HG03108 (cell line): Measurements from ENCODE around the gene OR13C5.
"Not testable (repeated sequence)": the region's sequence is repeated elsewhere in the genome, so short reads cannot be mapped to it uniquely, and the experiment has no call there.

Experiments used
- ATAC-seq: cut with Tn5 transposase; IDR thresholded peaks from one replicate; pipeline ENCODE4 v1.9.1; 2021; ENCODE audit warnings: moderate library complexity; ENCODE audit not compliant: unreplicated experiment

OR13C5 gene

DNA sequence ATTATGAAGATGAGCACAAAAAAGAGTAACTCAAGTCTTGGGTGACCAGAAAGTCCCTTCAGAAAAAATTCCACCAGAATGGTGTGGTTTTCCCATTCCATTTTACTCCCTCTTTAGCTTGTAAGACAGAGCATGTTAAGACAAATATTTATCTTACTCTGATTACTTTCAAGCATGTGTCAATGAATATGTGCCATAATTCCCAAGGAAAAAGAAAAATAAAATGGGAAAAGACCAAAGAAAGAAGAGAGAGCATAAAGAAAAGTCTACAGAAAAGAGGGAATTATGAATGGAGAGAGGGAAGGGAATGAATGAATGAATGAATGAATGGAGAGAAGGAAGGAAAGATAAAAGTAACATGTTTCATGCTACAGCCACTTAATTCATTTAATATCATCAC lies at the start of gene OR13C5:
Gene OR13C5, minus strand, starts transcription at position 101 of the 400 bp plus-strand sequence. Its CDS starts 0 bp downstream, at position 101.
- not testable (repeated sequence) for ATAC-seq

- ATAC-seq = no peak
These were observed 36.2 kb upstream of the OR13C5 start for GRCh38 chr9:104635456-104635855.

- ATAC-seq = no peak
These were observed 34.8 kb upstream of the OR13C5 start for GRCh38 chr9:104633976-104634520.

- ATAC-seq = not testable (repeated sequence)
These were observed 26.8 kb upstream of the OR13C5 start for GRCh38 chr9:104625964-104626363.

GRCh38 chr9:104618104-104618503 lies 18.9 kb upstream of the OR13C5 start, which contains the start of gene OR13C9:
Gene OR13C9 (minus strand): TSS chr9:104618204. CDS start chr9:104618204, 0 bp downstream.
- no peak for ATAC-seq

DNA sequence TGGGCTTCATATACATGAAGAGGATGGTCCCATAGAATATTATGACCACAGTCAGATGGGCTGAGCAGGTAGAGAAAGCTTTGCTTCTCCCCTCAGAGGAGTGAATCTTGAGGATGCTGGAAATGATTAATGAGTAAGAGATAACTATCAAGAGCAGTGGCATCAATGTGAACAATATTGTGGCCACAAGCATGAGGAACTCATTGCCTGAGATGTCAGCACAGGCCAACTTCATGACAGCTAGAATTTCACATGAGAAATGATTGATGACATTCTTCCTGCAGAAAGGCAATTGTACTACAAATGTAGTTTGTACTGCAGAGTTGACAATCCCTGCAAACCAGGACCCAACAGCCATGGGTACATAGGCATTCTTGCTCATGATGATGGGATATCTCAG lies 18.2 kb upstream of the OR13C5 start:
- no peak for ATAC-seq

- no peak for ATAC-seq
These were observed 12.0 kb upstream of the OR13C5 start for GRCh38 chr9:104611213-104611612.

DNA sequence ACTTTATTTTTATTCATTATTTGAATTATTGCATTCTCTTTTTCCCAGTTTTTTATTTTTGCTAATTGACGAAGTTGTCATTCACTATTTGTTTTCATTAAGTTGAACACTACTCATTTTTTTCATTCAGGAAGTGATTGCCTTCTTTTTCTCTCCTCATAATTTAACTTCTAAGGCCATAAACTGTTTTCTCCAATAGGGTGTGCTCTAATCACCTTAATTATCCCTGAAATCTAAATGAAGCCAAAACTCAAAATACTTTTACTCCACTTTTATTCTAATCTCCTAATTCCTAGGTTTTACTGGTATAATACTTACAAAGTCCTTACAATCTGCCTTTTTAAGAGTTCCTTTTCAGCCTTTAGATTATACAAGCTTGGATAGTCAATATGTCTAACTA lies 9.1 kb upstream of the OR13C5 start:
- no peak for ATAC-seq

- no peak for ATAC-seq
These were observed 6.9 kb upstream of the OR13C5 start for GRCh38 chr9:104606152-104606551.

DNA sequence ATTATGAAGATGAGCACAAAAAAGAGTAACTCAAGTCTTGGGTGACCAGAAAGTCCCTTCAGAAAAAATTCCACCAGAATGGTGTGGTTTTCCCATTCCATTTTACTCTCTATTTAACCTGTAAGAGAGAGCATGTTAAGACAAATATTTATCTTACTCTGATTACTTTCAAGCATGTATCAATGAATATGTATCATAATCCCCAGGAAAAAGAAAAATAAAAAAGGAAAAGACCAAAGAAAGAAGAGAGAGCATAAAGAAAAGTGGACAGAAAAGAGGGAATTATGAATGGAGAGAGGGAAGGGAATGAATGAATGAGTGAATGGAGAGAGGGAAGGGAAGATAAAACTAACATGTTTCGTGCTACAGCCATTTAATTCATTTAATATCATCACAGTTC lies 6.3 kb upstream of the OR13C5 start, which contains the start of gene OR13C2:
Gene OR13C2, minus strand, starts transcription at position 101 of the 400 bp plus-strand sequence. Its CDS starts 0 bp downstream, at position 101.
- not testable (repeated sequence) for ATAC-seq

GRCh38 chr9:104604801-104605200 lies 5.6 kb upstream of the OR13C5 start:
- no peak for ATAC-seq

DNA sequence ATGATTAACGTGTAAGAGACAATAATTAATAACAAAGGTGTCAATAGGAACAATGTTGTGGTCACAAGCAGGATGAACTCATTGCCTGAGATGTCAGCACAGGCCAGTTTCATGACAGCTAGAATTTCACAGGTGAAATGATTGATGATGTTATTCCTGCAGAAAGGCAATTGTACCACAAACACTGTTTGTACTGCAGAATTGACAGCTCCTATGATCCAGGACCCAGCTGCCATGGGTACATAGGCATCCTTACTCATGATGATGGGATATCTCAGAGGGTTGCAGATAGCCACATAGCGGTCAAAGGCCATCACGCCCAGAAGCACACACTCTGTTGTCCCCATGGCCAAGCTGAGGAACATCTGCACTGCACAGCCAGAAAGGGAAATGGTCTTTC lies 464 bp downstream of the OR13C5 start:
- ATAC-seq = not testable (repeated sequence)

DNA sequence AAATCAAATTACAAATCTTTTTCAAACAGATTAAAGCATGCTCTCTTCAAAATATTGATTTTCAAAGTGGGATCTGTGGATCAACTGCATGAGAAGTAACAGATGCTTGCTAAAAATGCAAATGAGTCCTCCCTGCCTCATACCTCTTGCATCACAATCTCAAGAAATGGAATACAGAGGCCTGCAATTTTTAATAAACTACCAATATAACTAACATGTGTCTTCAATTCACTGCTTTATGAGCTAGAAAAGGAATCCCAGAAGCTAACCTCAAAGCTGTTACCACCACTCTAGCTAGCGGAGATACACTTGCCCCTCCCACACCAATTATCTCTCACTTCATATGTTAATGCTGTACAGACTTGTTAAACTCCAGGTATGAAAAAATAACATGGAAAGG lies 9.6 kb downstream of the OR13C5 start:
- ATAC-seq = no peak

DNA sequence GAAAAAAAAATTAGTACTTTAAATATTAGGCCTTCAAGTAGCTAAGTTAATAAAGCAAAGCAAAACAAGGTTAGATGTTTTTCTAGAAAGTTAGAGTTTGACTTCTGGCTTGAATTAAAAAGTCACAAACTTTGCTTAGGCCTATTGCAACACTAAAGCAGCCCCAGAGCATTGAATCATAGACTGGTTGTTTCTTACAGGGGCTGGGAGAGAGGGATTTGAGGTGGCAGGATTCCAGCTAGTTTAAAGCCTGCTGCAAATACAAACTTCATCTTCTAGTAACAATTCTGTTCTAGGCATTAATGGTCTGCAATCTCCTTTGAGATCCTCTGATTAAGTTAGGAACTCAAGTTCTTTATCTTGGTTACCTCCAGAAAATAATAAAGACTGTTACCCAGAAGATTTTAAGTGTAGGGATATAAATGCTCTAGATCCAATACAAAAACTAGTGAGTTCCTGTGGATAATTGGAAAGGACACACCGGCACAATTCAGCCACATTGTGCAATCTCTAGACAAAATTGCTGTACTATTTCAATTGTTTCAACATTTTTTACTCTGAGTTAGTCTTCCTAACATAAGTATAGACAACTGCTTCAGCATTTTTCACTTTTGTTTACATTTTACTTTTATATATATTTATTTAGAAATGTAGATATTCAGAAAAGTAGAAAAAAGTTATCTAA lies 12.6 kb downstream of the OR13C5 start:
- ATAC-seq = no peak

DNA sequence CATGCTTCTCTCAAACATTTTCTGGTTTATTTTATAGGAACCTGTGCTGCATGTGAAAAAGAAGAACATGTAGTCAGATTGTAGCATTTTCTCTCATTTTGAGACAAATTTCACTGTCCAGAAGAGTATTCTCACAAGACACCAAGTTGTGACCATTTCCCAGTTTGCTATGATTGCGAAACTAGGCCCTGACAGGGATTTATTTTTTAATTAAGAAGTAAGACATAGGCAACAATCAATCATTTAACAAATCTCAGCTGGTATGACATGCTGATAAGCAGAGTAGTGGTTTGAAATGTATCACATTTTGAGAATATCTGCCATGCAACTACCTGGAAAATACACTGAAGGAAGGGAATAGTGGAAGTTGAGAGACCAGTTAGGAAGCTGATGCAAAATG lies 18.7 kb downstream of the OR13C5 start:
- ATAC-seq = no peak

DNA sequence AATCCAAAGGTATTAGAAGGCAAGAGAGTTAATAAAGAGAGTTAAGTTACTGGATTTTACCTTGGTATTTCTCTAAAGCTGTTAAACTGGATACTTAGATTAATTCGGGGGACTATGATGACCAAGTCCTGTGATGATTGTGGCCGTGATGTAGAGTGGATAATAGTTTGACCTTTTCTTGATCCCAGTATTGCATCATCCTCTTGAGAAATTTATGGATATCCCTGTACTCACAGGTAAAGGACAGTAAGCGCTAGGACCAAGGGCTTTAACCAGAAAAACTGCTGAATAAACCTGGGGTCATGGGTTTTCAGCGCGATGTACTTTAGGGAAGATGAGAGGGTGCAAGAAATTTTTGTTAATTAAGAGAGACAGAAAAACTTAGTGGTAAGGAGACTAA lies 21.9 kb downstream of the OR13C5 start:
- no peak for ATAC-seq

DNA sequence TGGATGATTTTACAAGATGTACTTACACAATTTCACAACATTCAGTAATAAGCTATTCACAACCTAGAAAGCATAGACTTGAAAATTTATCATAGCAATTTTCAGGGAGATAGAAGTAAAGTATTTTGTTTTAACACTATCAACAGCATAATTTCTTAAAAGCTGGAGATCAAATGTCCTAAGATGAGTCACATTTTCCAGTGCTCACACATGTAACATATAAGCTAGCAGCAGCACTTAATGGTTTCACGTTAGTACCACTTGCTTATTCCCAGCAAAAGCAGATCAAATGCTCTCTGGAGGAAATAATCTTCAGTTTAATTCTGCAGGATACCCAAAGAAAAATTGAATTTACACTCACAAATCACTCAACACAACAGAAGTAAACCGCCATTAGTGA lies 23.8 kb downstream of the OR13C5 start:
- no peak for ATAC-seq

DNA sequence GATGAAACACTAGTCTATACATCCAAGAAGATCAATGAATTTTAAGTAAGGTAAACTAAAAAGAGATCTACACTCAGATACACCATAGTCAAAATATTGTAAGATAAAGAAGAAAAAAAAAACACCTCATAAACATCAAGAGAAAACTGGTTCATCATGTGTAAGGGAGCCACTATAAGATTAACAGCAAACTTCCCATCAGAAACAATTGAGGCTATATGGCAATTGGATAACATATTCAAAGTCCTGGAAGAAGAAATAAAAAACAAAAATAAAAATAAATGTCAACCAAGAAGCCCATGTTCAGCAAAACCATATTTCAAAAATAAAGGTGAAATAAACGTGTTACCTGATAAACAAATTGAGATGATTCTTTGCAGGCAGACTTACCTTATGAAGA lies 26.6 kb downstream of the OR13C5 start:
- ATAC-seq = no peak

DNA sequence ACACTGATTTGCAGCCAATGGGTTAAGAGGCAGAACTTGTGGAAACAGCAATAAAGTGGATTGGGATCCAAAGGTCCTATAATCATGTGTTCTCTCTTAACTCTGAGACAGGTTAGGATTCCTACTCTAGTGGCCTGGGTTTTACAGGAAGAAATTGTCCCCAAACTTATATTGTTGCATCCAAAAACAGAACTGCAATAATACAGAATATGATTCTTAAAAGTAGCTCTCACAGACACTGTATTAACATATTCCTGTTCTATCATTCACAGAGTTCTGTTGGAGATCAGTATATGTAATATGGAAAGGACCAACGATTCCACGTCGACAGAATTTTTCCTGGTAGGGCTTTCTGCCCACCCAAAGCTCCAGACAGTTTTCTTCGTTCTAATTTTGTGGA lies 30.3 kb downstream of the OR13C5 start, which contains the start of gene OR13C8:
Gene OR13C8, plus strand, starts transcription at position 301 of the 400 bp plus-strand sequence. Its CDS starts 0 bp downstream, at position 301.
- ATAC-seq = no peak

GRCh38 chr9:104564358-104564757 lies 34.9 kb downstream of the OR13C5 start:
- ATAC-seq = no peak

DNA sequence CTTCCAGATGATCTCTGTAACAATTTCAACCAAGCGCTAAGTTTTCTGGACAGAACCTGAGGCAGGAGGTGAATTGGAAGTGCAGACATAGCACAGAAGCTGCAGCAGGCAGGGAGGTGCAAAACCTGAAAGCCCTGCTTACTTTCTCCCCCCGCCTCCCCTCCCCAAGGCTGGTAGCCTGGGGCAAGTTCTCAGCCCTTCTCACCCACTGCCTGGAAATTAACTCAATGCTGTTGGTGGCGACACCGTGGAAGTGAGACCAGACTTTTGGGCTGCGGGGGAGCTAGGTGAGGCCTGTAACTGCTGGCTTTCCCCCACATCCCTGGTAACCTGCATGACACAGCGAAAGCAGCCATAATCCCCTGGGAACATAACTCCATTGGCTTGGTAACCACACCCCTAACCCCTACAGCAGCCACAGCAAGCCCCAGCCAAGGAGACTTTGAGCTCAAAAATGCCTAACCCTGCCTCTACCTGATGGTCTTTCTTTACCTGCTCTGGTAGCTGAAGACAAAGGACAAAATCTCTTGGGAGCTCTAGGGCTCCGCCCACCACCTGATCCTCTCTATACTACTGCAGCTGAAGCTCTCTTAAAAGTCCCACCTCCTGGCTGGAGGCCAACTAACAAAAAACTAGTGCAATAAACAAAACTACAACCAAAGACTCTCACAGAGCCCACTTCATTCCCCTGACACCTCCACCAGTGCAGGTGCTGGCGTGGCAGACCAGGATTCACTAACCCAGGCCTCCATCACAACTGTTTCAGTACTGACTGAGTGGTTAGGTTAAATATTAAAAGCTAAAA lies 42.2 kb downstream of the OR13C5 start:
- no peak for ATAC-seq

DNA sequence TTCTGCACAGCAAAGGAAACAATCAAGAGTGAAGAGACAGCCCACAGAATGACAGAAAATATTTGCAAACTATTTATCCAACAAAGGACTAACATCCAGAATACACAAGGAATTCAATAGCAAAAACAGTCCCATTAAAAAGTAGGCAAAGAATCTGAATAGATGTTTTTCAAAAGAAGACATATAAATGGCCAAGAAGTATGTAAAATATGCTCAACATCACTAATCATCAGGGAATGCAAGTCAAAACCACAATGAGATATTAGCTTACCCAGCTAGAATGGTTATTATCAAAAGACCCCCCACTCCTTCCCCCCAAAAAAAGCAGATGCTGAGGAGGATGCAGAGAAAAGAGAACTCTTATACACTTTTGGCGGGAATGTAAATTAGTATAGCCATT lies 43.7 kb downstream of the OR13C5 start:
- ATAC-seq = no peak
